ENCODE results near the gene PYGB.

PYGB gene

GRCh38 chr20:25247956-25248785 is at the start of gene PYGB:
TSS of gene PYGB (plus strand) at chr20:25248085. CDS start at chr20:25248179, 94 bp downstream.
- peak within 1 kb of the TSS; percentile 94 for H3K27ac Mint-ChIP-seq
- peaks cover 3% of the 10 kb centered on the region for H3K36me3 Mint-ChIP-seq
- H3K4me3 Mint-ChIP-seq: peak within 1 kb of the TSS; percentile 96
- no peaks in the 10 kb centered on the region for H3K9me3 Mint-ChIP-seq
- peaks cover 1% of the 10 kb centered on the region for H3K27me3 Mint-ChIP-seq
- H3K4me1 Mint-ChIP-seq: peaks cover 55% of the 10 kb centered on the region

DNA sequence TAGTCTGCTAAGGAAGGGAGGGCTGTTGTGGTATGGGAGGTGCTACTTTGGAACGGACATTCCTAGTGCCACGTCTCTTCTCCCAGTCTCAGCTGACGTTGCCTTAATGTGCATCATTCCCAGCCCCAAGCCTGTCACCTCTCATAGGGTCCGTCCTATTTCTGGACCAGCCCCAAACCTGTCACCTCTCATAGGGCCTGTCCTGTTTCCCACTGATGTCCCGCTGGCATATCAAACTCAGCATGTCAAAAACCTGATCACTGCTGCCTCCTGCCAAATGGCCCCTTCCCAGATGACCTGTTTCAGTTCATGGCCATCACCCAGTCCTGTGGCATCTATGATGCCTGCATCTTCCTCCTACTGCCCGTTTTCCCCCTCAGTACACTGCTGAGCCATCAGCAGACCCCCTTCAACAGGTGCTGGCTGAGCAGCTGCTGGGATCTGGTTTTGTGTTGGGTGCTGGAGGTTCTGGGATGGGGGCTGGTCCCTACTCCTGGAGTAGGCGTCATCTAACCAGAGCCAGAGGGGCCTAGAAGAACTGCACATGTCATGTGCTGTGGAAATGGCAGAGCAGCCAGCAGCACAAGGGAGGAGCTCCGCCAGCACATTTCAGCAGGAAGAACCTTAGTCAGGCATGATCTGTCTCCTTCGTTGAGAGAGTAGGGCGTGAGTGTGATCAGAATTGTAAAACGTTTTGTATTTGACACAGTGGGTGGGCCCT is 49.1 kb upstream of the PYGB start:
- H3K9me3 Mint-ChIP-seq: no peaks in the 10 kb centered on the region
- no peak overlapping the region for H3K27ac Mint-ChIP-seq
- H3K36me3 Mint-ChIP-seq: peaks cover 8% of the 10 kb centered on the region
- H3K4me3 Mint-ChIP-seq: peak overlapping the region; percentile 15
- peaks cover 82% of the 10 kb centered on the region for H3K4me1 Mint-ChIP-seq
- H3K27me3 Mint-ChIP-seq: no peaks in the 10 kb centered on the region

- Mint-ChIP-seq H3K4me3 (no peak overlapping the region), H3K4me1 (peaks cover 87% of the 10 kb centered on the region), H3K9me3 (no peaks in the 10 kb centered on the region), H3K36me3 (peaks cover 8% of the 10 kb centered on the region), H3K27me3 (no peaks in the 10 kb centered on the region), H3K27ac (peak overlapping the region; percentile 30)
These were observed 48.2 kb upstream of the PYGB start for GRCh38 chr20:25199473-25200260.

DNA sequence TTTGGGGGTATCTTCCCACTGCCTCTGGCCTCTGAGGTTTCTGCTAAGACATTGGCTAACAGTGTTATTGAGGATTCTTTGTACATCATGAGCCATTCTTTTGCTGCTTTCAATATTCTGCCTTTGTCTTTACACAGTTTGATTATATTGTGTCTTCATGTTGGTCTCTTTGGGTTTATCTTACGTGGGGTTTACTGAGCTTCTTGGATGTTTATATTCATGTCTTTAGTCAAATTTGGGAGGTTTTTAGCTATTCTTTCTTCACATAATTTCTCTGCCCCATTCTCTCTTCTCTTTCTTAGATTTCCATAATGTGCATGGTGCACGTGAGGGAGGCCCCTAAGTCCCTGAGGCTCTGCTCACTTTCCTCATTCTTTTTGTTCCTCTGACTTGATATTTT is 44.8 kb upstream of the PYGB start:
- Mint-ChIP-seq H3K4me3 (no peak overlapping the region), H3K4me1 (peaks cover 61% of the 10 kb centered on the region), H3K27ac (peak overlapping the region; percentile 79)

DNA sequence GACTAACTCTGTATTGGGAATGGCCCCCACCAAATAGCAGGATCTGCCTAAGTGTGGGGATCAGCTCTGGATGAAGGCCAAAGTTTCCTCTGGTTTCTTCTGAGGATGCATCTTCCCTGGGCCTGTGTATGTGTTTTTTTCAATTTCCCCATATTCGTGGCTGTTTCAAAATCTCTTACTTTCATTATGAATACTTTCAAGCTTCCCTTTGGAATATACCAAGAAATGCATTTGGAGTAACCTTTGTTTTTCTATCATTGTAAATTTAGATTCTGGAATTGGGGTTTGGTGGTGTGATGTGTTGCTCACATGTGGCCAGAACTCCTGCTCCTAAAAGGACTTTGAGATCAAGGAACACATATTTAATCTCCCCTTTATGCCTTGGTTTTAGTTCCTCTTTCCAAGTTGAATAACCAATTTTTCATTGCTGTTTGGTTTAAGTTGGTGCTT is 44.0 kb upstream of the PYGB start:
- Mint-ChIP-seq H3K27ac (no peak overlapping the region), H3K4me3 (no peak overlapping the region), H3K4me1 (peaks cover 55% of the 10 kb centered on the region), H3K9me3 (no peaks in the 10 kb centered on the region), H3K36me3 (peaks cover 8% of the 10 kb centered on the region), H3K27me3 (no peaks in the 10 kb centered on the region)

More for the DNA sequence above, 44.8 kb upstream of the PYGB start:
- Mint-ChIP-seq H3K9me3 (no peaks in the 10 kb centered on the region), H3K36me3 (peaks cover 8% of the 10 kb centered on the region), H3K27me3 (no peaks in the 10 kb centered on the region)

DNA sequence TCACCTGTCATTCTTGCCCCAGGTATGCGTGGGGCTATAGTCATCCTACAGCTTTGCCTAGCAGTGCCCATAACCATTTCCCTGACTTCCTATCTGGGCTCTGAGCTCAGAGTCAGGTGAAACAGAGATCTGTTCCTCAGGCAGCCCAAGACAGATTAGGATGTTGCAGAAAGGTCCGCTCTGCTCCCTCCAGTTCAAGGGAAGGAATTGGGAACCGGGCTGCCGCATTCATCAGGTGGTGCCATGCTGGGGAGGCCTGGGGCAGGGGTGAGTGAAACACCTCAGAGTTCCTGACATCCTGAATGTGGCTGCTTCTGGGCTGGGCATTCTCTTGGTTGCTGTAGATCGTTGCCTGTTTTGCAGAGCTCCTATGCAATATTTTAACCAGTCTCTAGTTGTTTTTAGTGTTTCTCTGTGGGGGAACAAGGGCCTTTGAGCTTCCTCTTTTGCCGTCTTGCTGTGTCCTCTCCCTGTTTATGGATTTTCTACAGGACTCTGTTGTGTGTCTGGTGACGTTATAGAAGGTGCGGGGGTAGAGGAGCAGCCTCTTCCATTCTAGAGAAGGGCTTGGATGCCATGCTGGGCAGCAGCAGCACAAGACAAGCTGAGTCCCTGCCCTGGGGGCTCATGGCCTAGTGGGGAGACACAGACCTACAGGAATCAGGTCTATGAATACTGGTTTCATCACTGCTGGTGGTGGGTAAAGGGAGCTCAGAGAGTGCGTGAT is 43.2 kb upstream of the PYGB start:
- Mint-ChIP-seq H3K36me3 (peaks cover 8% of the 10 kb centered on the region), H3K4me3 (no peak overlapping the region), H3K27ac (no peak overlapping the region), H3K27me3 (no peaks in the 10 kb centered on the region), H3K4me1 (peaks cover 47% of the 10 kb centered on the region), H3K9me3 (no peaks in the 10 kb centered on the region)

DNA sequence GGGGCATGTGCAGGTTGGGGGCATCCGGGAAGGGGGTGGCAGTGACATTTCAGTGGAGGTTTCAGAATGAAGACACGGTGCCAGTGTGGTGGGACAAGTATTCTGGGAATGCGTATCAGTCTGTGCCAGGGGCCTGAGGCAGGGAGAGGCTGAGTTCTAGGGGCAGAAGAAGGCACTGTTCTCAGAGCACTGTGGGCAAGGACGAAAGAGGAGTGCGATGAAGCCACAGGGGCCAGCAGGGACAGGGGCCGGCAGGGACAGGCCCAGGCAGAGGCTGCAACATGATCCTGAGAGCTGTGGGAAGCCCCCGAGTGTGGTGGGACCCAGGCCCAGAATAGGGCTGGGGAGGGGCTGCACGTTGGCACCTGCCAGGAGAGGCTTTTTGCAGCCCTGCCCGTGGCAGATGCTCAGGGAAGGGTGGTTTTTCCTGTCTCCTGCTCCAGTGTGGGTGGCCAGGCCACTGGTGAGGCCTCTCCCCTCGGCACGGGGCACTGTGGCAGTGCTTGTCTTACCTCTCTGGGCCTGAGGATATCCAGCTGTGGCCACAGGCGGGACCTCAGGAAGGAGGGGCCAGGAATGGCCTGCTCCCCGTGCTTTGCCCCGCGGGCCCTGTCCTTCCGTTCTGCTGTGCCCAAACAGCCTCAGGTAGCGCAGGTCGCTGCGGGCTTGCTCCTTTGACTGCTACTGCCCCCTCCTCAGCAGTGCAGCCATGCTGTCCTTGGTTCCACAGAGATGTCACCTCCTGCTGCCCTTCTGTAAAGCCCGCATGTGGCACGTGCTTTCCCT is 42.4 kb upstream of the PYGB start:
- Mint-ChIP-seq H3K27ac (no peak overlapping the region), H3K9me3 (no peaks in the 10 kb centered on the region), H3K27me3 (no peaks in the 10 kb centered on the region), H3K4me3 (no peak overlapping the region), H3K4me1 (peaks cover 39% of the 10 kb centered on the region), H3K36me3 (peaks cover 7% of the 10 kb centered on the region)

GRCh38 chr20:25206063-25206403 is 41.9 kb upstream of the PYGB start:
- Mint-ChIP-seq H3K4me3 (no peak overlapping the region), H3K9me3 (no peaks in the 10 kb centered on the region), H3K27me3 (no peaks in the 10 kb centered on the region), H3K27ac (no peak overlapping the region), H3K4me1 (peaks cover 34% of the 10 kb centered on the region), H3K36me3 (peaks cover 5% of the 10 kb centered on the region)

DNA sequence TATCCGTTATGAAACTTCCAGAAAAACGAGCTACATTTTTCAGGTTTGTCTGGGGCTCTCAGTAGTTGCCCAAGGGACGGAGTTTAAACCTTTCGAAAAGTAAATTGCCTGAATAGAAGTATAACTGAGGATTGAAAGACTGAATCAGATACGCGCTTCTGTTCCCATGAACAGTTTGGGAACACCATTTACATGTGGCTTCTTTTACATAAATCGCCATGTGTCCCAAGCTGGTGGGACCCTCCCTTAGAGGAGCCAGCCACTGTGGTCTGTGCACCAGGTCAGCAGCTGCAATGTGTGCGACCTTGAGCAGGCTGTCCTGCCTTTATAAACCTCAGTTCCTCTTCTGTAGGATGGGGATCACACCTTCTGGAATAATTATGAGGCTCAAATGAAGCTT is 41.3 kb upstream of the PYGB start:
- no peaks in the 10 kb centered on the region for H3K27me3 Mint-ChIP-seq
- no peak overlapping the region for H3K27ac Mint-ChIP-seq
- peaks cover 8% of the 10 kb centered on the region for H3K36me3 Mint-ChIP-seq
- no peaks in the 10 kb centered on the region for H3K9me3 Mint-ChIP-seq
- H3K4me3 Mint-ChIP-seq: no peak overlapping the region
- peaks cover 28% of the 10 kb centered on the region for H3K4me1 Mint-ChIP-seq

DNA sequence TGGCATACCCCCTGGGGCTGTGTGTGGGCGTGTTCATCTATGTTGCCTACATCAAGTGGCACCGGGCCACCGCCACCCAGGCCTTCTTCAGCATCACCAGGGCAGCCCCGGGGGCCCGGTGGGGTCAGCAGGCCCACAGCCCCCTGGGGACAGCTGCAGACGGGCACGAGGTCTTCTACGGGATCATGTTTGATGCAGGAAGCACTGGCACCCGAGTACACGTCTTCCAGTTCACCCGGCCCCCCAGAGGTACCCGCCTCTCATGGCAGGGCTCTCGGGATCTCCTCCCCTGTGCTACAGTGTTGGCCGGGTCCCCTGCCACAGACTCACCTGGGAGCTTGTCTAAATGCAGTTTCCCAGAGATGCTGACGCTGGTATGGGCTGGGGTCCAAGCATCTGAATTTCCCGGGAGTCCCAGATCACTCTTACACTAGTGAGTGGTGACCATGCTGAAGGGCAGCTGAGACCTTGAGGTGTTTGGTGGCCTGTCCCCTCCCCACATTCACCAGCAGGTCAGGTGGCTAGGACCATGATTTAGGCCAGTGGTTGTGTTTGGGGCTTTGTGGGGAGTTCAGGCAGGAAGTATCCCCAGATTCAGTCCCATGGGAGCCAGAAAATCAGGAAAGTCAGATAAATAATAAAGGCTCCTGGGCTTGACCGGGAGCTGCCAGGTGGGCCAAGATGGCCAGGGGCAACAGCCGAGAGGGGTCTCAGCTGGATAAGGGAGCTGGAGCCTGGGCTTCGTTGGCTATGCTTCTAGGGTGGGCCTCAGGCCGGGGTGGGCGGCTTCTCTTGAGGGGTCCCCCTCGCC is 40.5 kb upstream of the PYGB start:
- Mint-ChIP-seq H3K36me3 (peaks cover 12% of the 10 kb centered on the region), H3K27ac (no peak overlapping the region), H3K4me1 (peaks cover 23% of the 10 kb centered on the region)

GRCh38 chr20:25207960-25208534 is 39.8 kb upstream of the PYGB start:
- no peaks in the 10 kb centered on the region for H3K27me3 Mint-ChIP-seq
- H3K4me3 Mint-ChIP-seq: no peak overlapping the region
- H3K36me3 Mint-ChIP-seq: peaks cover 12% of the 10 kb centered on the region
- H3K9me3 Mint-ChIP-seq: no peaks in the 10 kb centered on the region
- peaks cover 16% of the 10 kb centered on the region for H3K4me1 Mint-ChIP-seq
- no peak overlapping the region for H3K27ac Mint-ChIP-seq

More for the DNA sequence above, 40.5 kb upstream of the PYGB start:
- H3K9me3 Mint-ChIP-seq: no peaks in the 10 kb centered on the region
- H3K4me3 Mint-ChIP-seq: no peak overlapping the region
- H3K27me3 Mint-ChIP-seq: no peaks in the 10 kb centered on the region

GRCh38 chr20:25209400-25209799 is 38.5 kb upstream of the PYGB start:
- peaks cover 2% of the 10 kb centered on the region for H3K4me1 Mint-ChIP-seq
- H3K9me3 Mint-ChIP-seq: no peaks in the 10 kb centered on the region
- H3K4me3 Mint-ChIP-seq: no peak overlapping the region
- H3K27me3 Mint-ChIP-seq: no peaks in the 10 kb centered on the region
- peaks cover 7% of the 10 kb centered on the region for H3K36me3 Mint-ChIP-seq
- H3K27ac Mint-ChIP-seq: no peak overlapping the region

GRCh38 chr20:25209911-25210310 is 38.0 kb upstream of the PYGB start:
- Mint-ChIP-seq H3K27me3 (no peaks in the 10 kb centered on the region), H3K9me3 (no peaks in the 10 kb centered on the region), H3K36me3 (peaks cover 7% of the 10 kb centered on the region), H3K27ac (no peak overlapping the region), H3K4me1 (no peaks in the 10 kb centered on the region), H3K4me3 (no peak overlapping the region)

DNA sequence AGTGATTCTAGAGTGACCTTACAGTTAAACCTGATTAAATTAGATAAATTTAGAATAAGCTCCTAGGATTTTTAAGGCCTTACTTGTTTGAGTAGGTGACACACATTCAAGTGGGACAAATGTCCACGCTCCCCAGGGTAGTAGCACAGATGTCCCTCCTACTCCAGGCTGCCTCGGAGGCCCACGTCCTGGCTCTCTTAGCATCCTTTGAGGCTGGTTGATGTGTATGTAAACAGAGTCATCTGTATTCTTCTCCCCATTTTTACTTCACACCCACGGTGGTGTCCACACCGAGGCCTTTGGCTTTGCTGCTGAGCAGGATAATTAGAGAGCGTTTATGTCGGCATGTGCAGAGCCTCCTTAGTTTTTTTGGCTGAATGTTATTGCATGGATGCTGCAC is 36.6 kb upstream of the PYGB start:
- Mint-ChIP-seq H3K36me3 (peaks cover 7% of the 10 kb centered on the region), H3K27ac (no peak overlapping the region), H3K4me1 (no peaks in the 10 kb centered on the region), H3K4me3 (no peak overlapping the region), H3K27me3 (no peaks in the 10 kb centered on the region), H3K9me3 (no peaks in the 10 kb centered on the region)
